A549 (cell line): ENCODE measurements around the gene INO80. TPM values are rescaled to one million over a fixed set of nuclear protein-coding genes. Genes with fewer than 3 reads are reported as not detected.

Experiments
- ATAC-seq, 2 experiments: fragments of 200-7000 bp in 1 of 2; fragments of >200 bp in 1 of 2; cut with Nextera tagmentation in 1 of 2; cut with Tn5 transposase in 1 of 2; 3 replicates each; pipeline versions ENCODE4 v1.8.0 to v1.9.1; 2018 to 2020; ENCODE audit warnings: mild to moderate bottlenecking in 1 of 2, moderate library complexity in 1 of 2
- CTCF ChIA-PET: fragments of 300-600 bp; sonication (Branson Sonifier 250); formaldehyde crosslinking; extraction: SDS; loops from one replicate; lab custom pipeline; 2021; ENCODE audit warnings: antibody characterized with exemption, inconsistent platforms; lab: Yijun Ruan, JAX
- POLR2A ChIA-PET: fragments of 350-600 bp; formaldehyde crosslinking; extraction: SDS; loops from one replicate; lab custom pipeline; 2021; ENCODE audit warnings: antibody characterized with exemption, inconsistent platforms; lab: Yijun Ruan, JAX
- DNase-seq, 2 experiments: peaks; one replicate each; pipeline versions ENCODE4 v3.0.0 to v3.0.0-alpha.2; 2011 to 2016; ENCODE audit warnings: low read depth in 1 of 2, low spot score in 1 of 2
- FAIRE-seq: peaks from 2 replicates; lab custom pipeline; 2011; peaks lifted over from hg19 to GRCh38; lab: Jason Lieb, UNC
- H3K27ac ChIP-seq, 2 experiments: fragments of >200 bp; sonication (Bioruptor Twin); formaldehyde crosslinking; 3 replicates each; pipeline ENCODE4 v1.5.1; 2016 to 2017
- H3K4me1 ChIP-seq: fragments of >200 bp; sonication (Bioruptor Twin); formaldehyde crosslinking; 3 replicates; pipeline ENCODE4 v1.6.1; 2016
- H3K4me2 ChIP-seq: fragments of >200 bp; sonication (Bioruptor Twin); formaldehyde crosslinking; 3 replicates; pipeline ENCODE4 v1.6.1; 2016
- H3K4me3 ChIP-seq: fragments of >200 bp; sonication (Bioruptor Twin); formaldehyde crosslinking; 3 replicates; pipeline ENCODE4 v1.5.1; 2016
- H3K9me3 ChIP-seq: fragments of >200 bp; sonication (Bioruptor Twin); formaldehyde crosslinking; 3 replicates; pipeline ENCODE4 v1.6.1; 2016
- BCL3 ChIP-seq: fragments of >200 bp; sonication (Bioruptor Twin); formaldehyde crosslinking; IDR thresholded peaks from 3 replicates; pipeline ENCODE4 v1.6.1; 2016
- CEBPB ChIP-seq, 2 experiments: fragments of >200 bp in 1 of 2; sonication (Bioruptor Twin) in 1 of 2; formaldehyde crosslinking in 1 of 2; IDR thresholded peaks; 2 replicates each; pipeline ENCODE4 v1.6.1; 2012 to 2016
- CHD2 ChIP-seq: fragments of 150-350 bp; IDR thresholded peaks from 2 replicates; pipeline ENCODE4 v1.6.1; 2014; ENCODE audit warnings: low read length; ENCODE audit not compliant: partially characterized antibody
- CHD4 ChIP-seq: fragments of 200-600 bp; sonication (generic); IDR thresholded peaks from 2 replicates; pipeline ENCODE4 v1.6.1; 2016; ENCODE audit warnings: antibody characterized with exemption, mild to moderate bottlenecking, borderline replicate concordance
- EP300 ChIP-seq, 2 experiments: fragments of >200 bp; sonication (Bioruptor Twin); formaldehyde crosslinking; IDR thresholded peaks; 2 replicates in 1 of 2; 3 replicates in 1 of 2; pipeline ENCODE4 v1.6.1; 2016 to 2017
- FOSL2 ChIP-seq, 2 experiments: fragments of 450-650 bp in 1 of 2; fragments of >200 bp in 1 of 2; sonication (Bioruptor Twin) in 1 of 2; formaldehyde crosslinking; IDR thresholded peaks; 2 replicates each; pipeline versions ENCODE4 v1.5.0 to v1.6.1; 2016 to 2020; ENCODE audit warnings: mild to moderate bottlenecking in 1 of 2, moderate library complexity in 1 of 2
- HDAC2 ChIP-seq: fragments of 200-600 bp; sonication (generic); IDR thresholded peaks from 2 replicates; pipeline ENCODE4 v1.6.1; 2016
- HES2 ChIP-seq: fragments of >200 bp; sonication (Bioruptor Twin); formaldehyde crosslinking; IDR thresholded peaks from 2 replicates; pipeline ENCODE4 v1.6.1; 2016
- HEYL ChIP-seq: fragments of 250-450 bp; sonication (Bioruptor Pico); IDR thresholded peaks from 2 replicates; pipeline ENCODE4 v1.8.0; 2021; ENCODE audit warnings: mild to moderate bottlenecking, moderate library complexity
- HMGXB4 ChIP-seq: fragments of 250-450 bp; sonication (Bioruptor Pico); IDR thresholded peaks from 2 replicates; pipeline ENCODE4 v1.5.0; 2021; ENCODE audit warnings: mild to moderate bottlenecking, moderate library complexity, borderline replicate concordance
- HOXB13 ChIP-seq: fragments of 250-450 bp; sonication (Bioruptor Pico); IDR thresholded peaks from 2 replicates; pipeline ENCODE4 v1.5.0; 2020; ENCODE audit warnings: low read depth, mild to moderate bottlenecking, moderate library complexity
- JUN ChIP-seq, 2 experiments: fragments of >200 bp; sonication (Bioruptor Twin); formaldehyde crosslinking; IDR thresholded peaks; 2 replicates in 1 of 2; 3 replicates in 1 of 2; pipeline ENCODE4 v1.6.1; 2016 to 2017
- KDM1A ChIP-seq: fragments of 200-600 bp; sonication (generic); IDR thresholded peaks from 2 replicates; pipeline ENCODE4 v1.6.1; 2016; ENCODE audit warnings: low read depth, mild to moderate bottlenecking
- MAFK ChIP-seq: fragments of 450-650 bp; IDR thresholded peaks from 2 replicates; pipeline ENCODE4 v1.6.1; 2014; ENCODE audit not compliant: partially characterized antibody
- MAX ChIP-seq: IDR thresholded peaks from 2 replicates; pipeline ENCODE4 v1.6.1; 2012
- MYC ChIP-seq: IDR thresholded peaks from 2 replicates; pipeline ENCODE4 v1.6.1; 2012; ENCODE audit warnings: mild to moderate bottlenecking, inconsistent platforms, low read length, improper control_type of control experiment, borderline replicate concordance
- NR3C1 ChIP-seq: fragments of >200 bp; sonication (Bioruptor Twin); formaldehyde crosslinking; IDR thresholded peaks from 3 replicates; pipeline ENCODE4 v1.6.1; 2017
- POLR2A ChIP-seq: IDR thresholded peaks from 2 replicates; pipeline ENCODE4 v1.6.1; 2012; ENCODE audit warnings: mild to moderate bottlenecking, low read length
- POLR2AphosphoS2 ChIP-seq: conservative IDR thresholded peaks from 2 replicates; pipeline ENCODE4 v1.6.1; 2012; ENCODE audit warnings: low read length, improper control_type of control experiment, inconsistent platforms
- ZC3H11A ChIP-seq: fragments of 450-650 bp; IDR thresholded peaks from 2 replicates; pipeline ENCODE4 v1.6.1; 2014; ENCODE audit warnings: antibody characterized with exemption, mild to moderate bottlenecking
- ZFP36 ChIP-seq: fragments of 450-650 bp; IDR thresholded peaks from 2 replicates; pipeline ENCODE4 v1.6.1; 2014; ENCODE audit warnings: borderline replicate concordance; ENCODE audit not compliant: partially characterized antibody
- WGBS: methylation state at CpG from one replicate; pipeline ENCODE4 v1.1.6; 2017; ENCODE audit errors: missing lambda C conversion rate; 5-methylcytosine and 5-hydroxymethylcytosine counted together
- polyA plus RNA-seq, 4 experiments: library from polyadenylated mRNA; depleted of rRNA in 3 of 4; stranded (reverse); fragments of >200 nt; fragmentation: RNase III in 1 of 4; extraction: RNeasy Plus Mini Kit Qiagen cat#74134 plus additional on column Dnase treatment in 1 of 4; gene quantifications; 2 replicates in 3 of 4; 3 replicates in 1 of 4; pipeline ENCODE4 v1.2.3, GENCODE V29; 2011 to 2017

The INO80 gene
- polyA plus RNA-seq, 2 of the 4 experiments (the other 2 are of a cell fraction): 6.7 to 10.9 TPM

GRCh38 chr15:40933517-40933902 is 182.6 kb downstream of the INO80 start:
- Histone ChIP-seq H3K4me3 (no peak overlapping the region), H3K9me3 (no peaks in the 10 kb centered on the region), H3K4me2 (no peak overlapping the region), H3K27ac (no peak overlapping the region), H3K4me1 (peaks cover 28% of the 10 kb centered on the region; the same call in 2 of the 3 replicates)
- no peak for DNase-seq
- no peak for FAIRE-seq
- 52% methylated on average over 3 of the region's 3 CpGs for WGBS
- no peak for ATAC-seq
- CTCF ChIA-PET: interaction anchor here (0.6 to 6.8 kb wide), 4 partner anchors 7 to 252 kb away, joined by 3 to 70 read pairs (median 12); no protein-coding TSS in a partner anchor
- POLR2A ChIA-PET: no interaction called here
- TF ChIP-seq HMGXB4 (CRISPR knock-in tag) (no peak), HDAC2 (no peak), ZC3H11A (no peak), POLR2A (no peak)

- Histone ChIP-seq H3K4me2 (no peak overlapping the region), H3K4me1 (peaks cover 27% of the 10 kb centered on the region; the same call in 1 of the 3 replicates), H3K4me3 (no peak overlapping the region), H3K27ac (no peak overlapping the region), H3K9me3 (no peaks in the 10 kb centered on the region)
- WGBS: 49% methylated on average over 11 of the region's 11 CpGs
- no peak for TF ChIP-seq HMGXB4 (CRISPR knock-in tag)
- no peak for TF ChIP-seq POLR2AphosphoS2
- no peak for TF ChIP-seq BCL3
- ChIA-PET CTCF (interaction anchor here (1.3 to 6.8 kb wide), 4 partner anchors 8 to 252 kb away, joined by 3 to 70 read pairs (median 14); no protein-coding TSS in a partner anchor), POLR2A (no interaction called here)
- DNase-seq (no peak), FAIRE-seq (no peak), ATAC-seq (no peak)
Observed at GRCh38 chr15:40932649-40933516, 183.2 kb downstream of the INO80 start.

GRCh38 chr15:40932156-40932555 is 183.9 kb downstream of the INO80 start:
- DNase-seq (no peak), FAIRE-seq (no peak)
- WGBS: 96% methylated on average over 7 of the region's 8 CpGs
- CTCF ChIA-PET: interaction anchor here (1.0 to 6.8 kb wide), 9 partner anchors 8 to 253 kb away, joined by 3 to 70 read pairs (median 10); no protein-coding TSS in a partner anchor
- no peak overlapping the region for H3K4me3 ChIP-seq
- no peak for TF ChIP-seq HEYL (CRISPR knock-in tag)
- TF ChIP-seq POLR2AphosphoS2: no peak
- no peak for TF ChIP-seq MAX
- TF ChIP-seq HES2: no peak
- no peak for TF ChIP-seq MYC
- TF ChIP-seq MAFK: no peak
- no peak for TF ChIP-seq NR3C1
- no peak for TF ChIP-seq FOSL2 (IDR thresholded peaks at IDR 0.05)
- no peak for TF ChIP-seq FOSL2 (CRISPR knock-in tag; IDR thresholded peaks at IDR 0.05)
- no peak for TF ChIP-seq ZFP36
- no peak for TF ChIP-seq KDM1A
- TF ChIP-seq CEBPB (IDR thresholded peaks at IDR 0.05): no peak
- no peak for TF ChIP-seq CHD2
- TF ChIP-seq JUN (IDR thresholded peaks at IDR 0.05): no peak
- TF ChIP-seq HOXB13: no peak
- TF ChIP-seq EP300 (IDR thresholded peaks at IDR 0.05): no peak
- TF ChIP-seq CHD4: no peak
- TF ChIP-seq, all 56 proteins: peak for 0
- Histone ChIP-seq H3K4me1 (peaks cover 24% of the 10 kb centered on the region; the same call in 1 of the 3 replicates), H3K9me3 (no peaks in the 10 kb centered on the region), H3K4me2 (no peak overlapping the region), H3K27ac (no peak overlapping the region)
- POLR2A ChIA-PET: no interaction called here
- ATAC-seq: no peak
